Measurements from ENCODE around the gene SUMO4.

DNA sequence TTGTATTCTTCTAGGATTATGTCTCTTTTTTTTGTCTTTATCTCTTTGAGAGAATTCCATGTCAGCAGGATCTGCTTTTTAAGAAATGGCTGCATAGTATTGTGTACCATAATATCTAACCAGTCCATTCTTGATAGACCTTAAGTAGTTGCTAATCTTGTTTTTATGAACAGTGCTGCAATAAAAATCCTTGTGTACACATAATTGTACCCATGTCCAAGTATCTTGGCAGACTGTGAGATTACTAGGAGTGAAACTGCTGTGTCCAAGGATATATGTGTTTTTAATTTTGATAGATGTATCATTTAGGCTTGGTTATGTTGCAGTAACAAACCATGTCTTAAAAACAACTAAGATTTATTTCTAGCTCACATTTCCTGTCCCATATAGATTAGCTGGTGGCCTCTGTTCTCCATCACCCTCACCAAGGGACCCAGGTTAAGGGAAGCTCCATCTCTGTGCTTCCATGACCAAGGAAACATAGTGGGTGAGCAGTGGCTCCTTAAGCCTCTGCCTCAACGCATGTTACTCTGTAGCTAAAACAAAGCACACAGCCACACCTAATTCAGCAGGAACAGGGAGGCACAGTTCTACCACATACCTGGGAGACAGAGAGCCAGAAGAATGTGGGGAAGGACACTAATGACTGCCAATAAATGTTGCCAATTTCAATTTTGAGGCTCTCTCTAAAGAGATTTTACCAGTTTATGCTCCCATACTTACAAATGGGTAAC, 12.1 kb upstream of the SUMO4 start:
- TF ChIP-seq POLR2A (IDR thresholded peaks at IDR 0.05), result no peak
- TF ChIP-seq, protein P1, sequence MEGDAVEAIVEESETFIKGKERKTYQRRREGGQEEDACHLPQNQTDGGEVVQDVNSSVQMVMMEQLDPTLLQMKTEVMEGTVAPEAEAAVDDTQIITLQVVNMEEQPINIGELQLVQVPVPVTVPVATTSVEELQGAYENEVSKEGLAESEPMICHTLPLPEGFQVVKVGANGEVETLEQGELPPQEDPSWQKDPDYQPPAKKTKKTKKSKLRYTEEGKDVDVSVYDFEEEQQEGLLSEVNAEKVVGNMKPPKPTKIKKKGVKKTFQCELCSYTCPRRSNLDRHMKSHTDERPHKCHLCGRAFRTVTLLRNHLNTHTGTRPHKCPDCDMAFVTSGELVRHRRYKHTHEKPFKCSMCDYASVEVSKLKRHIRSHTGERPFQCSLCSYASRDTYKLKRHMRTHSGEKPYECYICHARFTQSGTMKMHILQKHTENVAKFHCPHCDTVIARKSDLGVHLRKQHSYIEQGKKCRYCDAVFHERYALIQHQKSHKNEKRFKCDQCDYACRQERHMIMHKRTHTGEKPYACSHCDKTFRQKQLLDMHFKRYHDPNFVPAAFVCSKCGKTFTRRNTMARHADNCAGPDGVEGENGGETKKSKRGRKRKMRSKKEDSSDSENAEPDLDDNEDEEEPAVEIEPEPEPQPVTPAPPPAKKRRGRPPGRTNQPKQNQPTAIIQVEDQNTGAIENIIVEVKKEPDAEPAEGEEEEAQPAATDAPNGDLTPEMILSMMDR (IDR thresholded peaks at IDR 0.05), result no peak
